B cell (primary cell): Measurements from ENCODE around the gene ARAP2. TPM values are rescaled to one million over a fixed set of nuclear protein-coding genes. Genes with fewer than 3 reads are reported as not detected.

Experiments used
- ATAC-seq: fragments of 200-7000 bp; cut with Tn5 transposase; one replicate; pipeline ENCODE4 v1.10.0; 2021; ENCODE audit warnings: low read depth, mild to moderate bottlenecking, moderate number of reproducible peaks, moderate library complexity
- CTCF ChIA-PET: fragments of 350-600 bp; sonication (Branson Sonifier 250); formaldehyde crosslinking; loops from one replicate; lab custom pipeline; 2021; ENCODE audit warnings: antibody characterized with exemption, inconsistent platforms; lab: Charles Lee
- POLR2A ChIA-PET: fragments of 350-600 bp; sonication (Branson Sonifier 250); formaldehyde crosslinking; loops from one replicate; lab custom pipeline; 2021; ENCODE audit warnings: antibody characterized with exemption; lab: Charles Lee
- DNase-seq: peaks from one replicate; pipeline ENCODE4 v3.0.0; 2013
- H2AFZ ChIP-seq: 2 replicates; pipeline ENCODE4 v1.6.1; 2012; ENCODE audit warnings: mild to moderate bottlenecking, low read depth, low read length; ENCODE audit not compliant: insufficient read depth, poor library complexity, severe bottlenecking
- H3K27ac ChIP-seq, 2 donors: 1 replicate in 1 of 2; 2 replicates in 1 of 2; pipeline ENCODE4 v1.5.1; 2012 to 2013; ENCODE audit warnings: low read length in 2 of 2, mild to moderate bottlenecking in 2 of 2, moderate library complexity in 1 of 2
- H3K27me3 ChIP-seq, 4 experiments: fragments of 200-600 bp in 1 of 4; sonication (generic) in 1 of 4; replicated peaks in 1 of 4; 1 replicate in 2 of 4; 2 replicates in 2 of 4; pipeline versions ENCODE4 v1.6.1 to v1.7.0; 2013 to 2016; ENCODE audit warnings: low read length in 3 of 4, mild to moderate bottlenecking in 2 of 4, mixed read lengths in 1 of 4, moderate library complexity in 1 of 4; ENCODE audit not compliant: insufficient read depth in 4 of 4, control insufficient read depth in 3 of 4; ENCODE audit errors: control extremely low read depth in 1 of 4
- H3K36me3 ChIP-seq, 2 experiments: replicated peaks in 1 of 2; 1 replicate in 1 of 2; 2 replicates in 1 of 2; pipeline versions ENCODE4 v1.6.1 to v1.7.1; 2013; ENCODE audit warnings: low read length in 1 of 2; ENCODE audit not compliant: insufficient read depth in 2 of 2, control insufficient read depth in 1 of 2; ENCODE audit errors: control extremely low read depth in 1 of 2, extremely low read depth in 1 of 2
- H3K4me1 ChIP-seq, 2 donors: fragments of 200-600 bp in 1 of 2; sonication (generic) in 1 of 2; 1 replicate in 1 of 2; 2 replicates in 1 of 2; pipeline versions ENCODE4 v1.5.1 to v1.6.1; 2013 to 2017; ENCODE audit warnings: low read length in 2 of 2; ENCODE audit not compliant: control insufficient read depth in 2 of 2, insufficient read depth in 2 of 2
- H3K4me2 ChIP-seq: replicated peaks from 2 replicates; pipeline ENCODE3; 2012; ENCODE audit warnings: mild to moderate bottlenecking, low read depth, low read length; ENCODE audit not compliant: poor library complexity, severe bottlenecking
- H3K4me3 ChIP-seq, 5 experiments: fragments of 200-600 bp in 1 of 5; sonication (generic) in 1 of 5; 1 replicate in 3 of 5; 2 replicates in 2 of 5; pipeline versions ENCODE4 v1.5.1 to v1.7.0; 2011 to 2016; ENCODE audit warnings: low read length in 4 of 5, mild to moderate bottlenecking in 4 of 5, low read depth in 2 of 5, control low read depth in 1 of 5, moderate library complexity in 1 of 5; ENCODE audit not compliant: insufficient read depth in 1 of 5; ENCODE audit errors: control extremely low read depth in 1 of 5, extremely low read depth in 1 of 5
- H3K79me2 ChIP-seq: fragments of 200-600 bp; sonication (generic); one replicate; pipeline ENCODE4 v1.6.0; 2016; ENCODE audit warnings: low read length; ENCODE audit not compliant: control insufficient read depth, insufficient read depth
- H3K9ac ChIP-seq: fragments of 200-600 bp; sonication (generic); 2 replicates; pipeline ENCODE4 v1.6.1; 2017; ENCODE audit warnings: mild to moderate bottlenecking, low read length, moderate library complexity
- H3K9me3 ChIP-seq, 3 donors: one replicate each; pipeline versions ENCODE4 v1.6.1 to v1.7.1; 2013; ENCODE audit warnings: low read length in 2 of 3; ENCODE audit not compliant: control insufficient read depth in 2 of 3, insufficient read depth in 1 of 3; ENCODE audit errors: control extremely low read depth in 1 of 3
- H4K20me1 ChIP-seq: 2 replicates; pipeline ENCODE4 v1.6.0; 2012; ENCODE audit warnings: mild to moderate bottlenecking, low read length; ENCODE audit not compliant: insufficient read depth, control insufficient read depth, poor library complexity, severe bottlenecking
- H3K27ac Mint-ChIP-seq: one replicate; pipeline ENCODE4 v1.8.0; 2021; ENCODE audit warnings: mixed read lengths
- H3K27me3 Mint-ChIP-seq: one replicate; pipeline ENCODE4 v1.8.0; 2021; ENCODE audit warnings: mixed read lengths
- H3K4me1 Mint-ChIP-seq: one replicate; pipeline ENCODE4 v1.8.0; 2021; ENCODE audit warnings: mixed read lengths
- H3K4me3 Mint-ChIP-seq: one replicate; pipeline ENCODE4 v1.8.0; 2021; ENCODE audit warnings: mixed read lengths
- H3K9me3 Mint-ChIP-seq: one replicate; pipeline ENCODE4 v1.8.0; 2022; ENCODE audit warnings: mixed read lengths; ENCODE audit not compliant: insufficient read depth
- CTCF ChIP-seq: fragments of 200-600 bp; IDR thresholded peaks from one replicate; pipeline ENCODE4 v1.8.0; 2022; ENCODE audit warnings: antibody characterized with exemption, mild to moderate bottlenecking
- EZH2 ChIP-seq: IDR thresholded peaks from 2 replicates; pipeline ENCODE4 v1.6.1; 2012; ENCODE audit warnings: borderline replicate concordance, low read depth, mild to moderate bottlenecking, moderate library complexity, low read length; ENCODE audit not compliant: insufficient read depth, poor library complexity, severe bottlenecking
- WGBS: methylation state at CpG from one replicate; pipeline ENCODE4 v1.1.5; 2013; ENCODE audit warnings: missing lambda C conversion rate; ENCODE audit not compliant: insufficient coverage; 5-methylcytosine and 5-hydroxymethylcytosine counted together
- intact Hi-C: fragments of 100-400 bp; cut with micrococcal nuclease; formaldehyde crosslinking; loops from one replicate; pipeline ENCODE4 v1.10.0; 2022
- polyA plus RNA-seq: library from polyadenylated mRNA; depleted of rRNA; stranded (reverse); fragments of >200 nt; gene quantifications from 2 replicates; pipeline ENCODE4 v1.2.3, GENCODE V29; 2012
- total RNA-seq, 2 donors: library from RNA; stranded (reverse); fragments of 120-200 nt in 1 of 2; gene quantifications; 1 replicate in 1 of 2; 2 replicates in 1 of 2; pipeline versions ENCODE4 v1.2.3 to v1.2.4, GENCODE V29; 2013 to 2022

ARAP2 gene
- total and polyA plus RNA-seq, 2 donors (not counting 1 experiment from before 2014, with no cell fraction given) = 13.2 to 88.0 TPM

DNA sequence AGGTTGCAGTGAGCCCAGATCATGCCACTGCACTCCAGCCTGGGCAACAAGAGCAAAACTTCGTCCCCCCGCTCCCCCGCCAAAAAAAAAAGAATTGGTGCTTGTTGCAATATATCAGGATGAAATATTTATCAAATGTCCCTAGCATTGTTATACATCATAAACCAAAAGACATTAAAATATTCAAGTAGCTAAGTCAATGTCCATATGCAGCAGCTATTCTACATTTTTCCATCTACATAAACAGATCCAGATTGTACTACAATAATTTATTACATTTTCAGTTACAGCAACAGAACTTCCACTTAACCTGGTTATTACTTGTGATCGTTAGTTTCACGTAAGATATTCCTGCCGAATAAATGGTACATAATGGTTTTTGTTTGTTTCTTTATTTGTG is 64.1 kb downstream of the ARAP2 start:
- H3K4me2 ChIP-seq = no peak overlapping the region
- no peak for ATAC-seq
- H3K4me1 ChIP-seq = no peaks in the 10 kb centered on the region
- no peaks in the 10 kb centered on the region for H3K79me2 ChIP-seq
- ChIA-PET POLR2A (no interaction called here), CTCF (interaction anchor here (0.7 to 2.6 kb wide), 2 partner anchors 215 to 219 kb away, joined by 3 to 15 read pairs; no protein-coding TSS in a partner anchor)
- H4K20me1 ChIP-seq = no peaks in the 10 kb centered on the region
- H3K27me3 ChIP-seq = no peaks in the 10 kb centered on the region
- TF ChIP-seq EZH2 (no peak), CTCF (no peak)
- H3K4me1 Mint-ChIP-seq = peaks cover 6% of the 10 kb centered on the region
- H3K9me3 ChIP-seq = no peaks in the 10 kb centered on the region
- intact Hi-C loops = no loop called here
- peaks cover 0 to 24% of the 10 kb centered on the region in 2 experiments for H3K36me3 ChIP-seq
- H3K4me3 ChIP-seq = no peak overlapping the region
- no peak overlapping the region for H3K9ac ChIP-seq
- no peaks in the 10 kb centered on the region for H3K9me3 Mint-ChIP-seq
- no peak overlapping the region for H3K27ac Mint-ChIP-seq
- WGBS = no CpG with 5 or more reads among the region's 6 CpGs
- H3K27ac ChIP-seq = no peak overlapping the region
- no peak for DNase-seq
- no peaks in the 10 kb centered on the region for H3K27me3 Mint-ChIP-seq
- H2AFZ ChIP-seq = no peak overlapping the region
- H3K4me3 Mint-ChIP-seq = no peak overlapping the region

GRCh38 chr4:36178484-36178883 is 65.8 kb downstream of the ARAP2 start:
- Histone ChIP-seq H3K4me2 (no peak overlapping the region), H3K4me1 (no peaks in the 10 kb centered on the region), H2AFZ (no peak overlapping the region), H3K36me3 (peaks cover 3 to 28% of the 10 kb centered on the region in 2 experiments), H3K9ac (no peak overlapping the region), H3K27ac (no peak overlapping the region), H4K20me1 (no peaks in the 10 kb centered on the region), H3K27me3 (no peaks in the 10 kb centered on the region), H3K9me3 (no peaks in the 10 kb centered on the region), H3K79me2 (no peaks in the 10 kb centered on the region), H3K4me3 (no peak overlapping the region)
- Mint-ChIP-seq H3K27ac (no peak overlapping the region), H3K27me3 (no peaks in the 10 kb centered on the region), H3K9me3 (no peaks in the 10 kb centered on the region), H3K4me1 (peaks cover 5% of the 10 kb centered on the region), H3K4me3 (no peak overlapping the region)
- intact Hi-C loops = no loop called here
- CTCF ChIA-PET = no interaction called here
- TF ChIP-seq EZH2 = no peak
- no peak for TF ChIP-seq CTCF
- DNase-seq = no peak
- POLR2A ChIA-PET = no interaction called here
- 100% methylated on average over 1 of the region's 3 CpGs for WGBS
- ATAC-seq = no peak
